GM21737 (cell line): Measurements from ENCODE around the gene CDH1.
A peak's percentile ranks its signal among the peaks of the same experiment; 100 is the strongest.
"Not testable (repeated sequence)": the region's sequence is repeated elsewhere in the genome, so short reads cannot be mapped to it uniquely, and the experiment has no call there.

ENCODE experiments used
- ATAC-seq: cut with Tn5 transposase; IDR thresholded peaks from one replicate; pipeline ENCODE4 v1.9.1; 2021; ENCODE audit warnings: mild to moderate bottlenecking, moderate library complexity; ENCODE audit not compliant: unreplicated experiment

CDH1 gene

DNA sequence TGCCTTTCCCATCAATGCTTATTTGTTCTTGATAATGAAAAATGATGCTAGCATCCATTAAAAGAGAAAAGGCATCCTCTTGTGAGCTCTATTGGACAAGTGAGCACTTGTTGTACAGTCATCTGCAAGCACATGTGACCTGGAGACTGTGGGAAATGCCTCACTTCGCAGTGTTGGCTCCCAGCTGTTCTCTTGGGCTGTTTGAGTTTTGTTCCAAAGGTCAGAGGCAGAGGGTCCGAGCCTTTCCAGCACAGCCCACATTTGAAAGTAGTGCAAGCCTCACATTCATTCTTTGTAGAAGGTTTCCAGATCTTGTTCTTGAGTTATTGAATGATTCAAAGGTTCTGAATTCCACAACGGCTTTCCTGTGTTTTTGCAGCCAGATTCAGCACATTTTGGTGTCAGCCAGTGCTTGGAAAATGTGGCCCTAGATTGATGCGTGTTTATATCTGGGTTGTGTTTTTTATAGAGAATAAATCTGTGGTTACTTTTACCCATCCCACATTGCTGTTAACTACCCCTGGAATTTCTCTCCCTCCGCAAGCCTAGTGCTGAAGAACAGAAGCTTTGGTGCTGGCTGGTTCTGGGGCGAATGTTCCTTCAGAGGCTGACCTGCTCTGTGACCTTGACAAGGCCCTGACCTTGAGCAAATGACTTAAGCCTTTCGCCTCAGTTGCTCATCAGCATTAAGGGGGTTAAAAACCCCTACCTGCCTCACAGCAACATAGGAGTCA is 49.8 kb downstream of the CDH1 start:
- ATAC-seq, result no peak

DNA sequence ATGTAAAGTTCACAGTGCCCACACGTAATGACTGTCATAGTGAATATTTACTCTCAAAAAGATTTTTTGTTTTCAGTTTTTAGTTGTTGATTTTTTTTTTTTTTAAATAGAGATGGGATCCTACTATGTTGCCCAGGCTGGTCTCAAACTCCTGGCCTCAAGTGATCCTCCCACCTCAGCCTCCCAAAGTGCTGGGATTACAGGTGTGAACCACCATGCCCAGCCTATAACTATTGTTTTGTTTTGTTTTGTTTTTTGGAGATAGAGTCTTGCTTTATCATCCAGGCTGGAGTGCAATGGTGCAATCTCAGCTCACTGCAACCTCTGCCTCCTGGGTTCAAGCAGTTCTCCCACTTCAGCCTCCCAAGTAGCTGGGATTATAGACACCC is 50.3 kb downstream of the CDH1 start:
- ATAC-seq, result not testable (repeated sequence)

DNA sequence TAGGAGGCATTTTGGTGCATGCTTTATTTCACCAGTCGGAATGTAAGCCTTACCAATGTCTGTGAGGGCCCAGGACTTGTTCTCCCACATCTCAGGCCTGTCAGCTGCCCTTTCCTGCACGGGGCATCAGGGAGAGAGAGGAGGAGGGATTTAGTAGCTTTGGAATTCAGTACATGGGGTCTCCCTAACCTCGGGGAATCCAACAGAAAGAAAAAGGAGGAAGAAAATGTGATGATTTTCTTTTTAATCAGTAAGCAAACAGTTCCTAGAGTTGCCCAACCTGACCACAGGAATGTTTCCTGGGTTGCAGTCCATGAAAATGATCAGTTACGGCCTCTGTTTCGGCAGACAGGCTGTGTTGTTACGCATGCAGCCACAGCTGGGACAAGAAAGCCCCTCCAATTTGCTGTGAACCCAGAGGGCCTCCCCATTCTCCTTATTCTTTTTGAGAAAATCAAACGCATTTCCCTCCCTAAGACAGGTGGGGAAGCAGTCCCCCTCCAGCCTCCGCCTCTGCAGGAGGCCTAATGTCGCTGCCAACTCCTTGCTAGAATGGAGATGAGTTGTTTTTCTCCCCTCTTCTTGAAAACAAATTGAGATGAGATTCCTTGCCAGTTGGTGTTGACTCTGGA is 53.2 kb downstream of the CDH1 start:
- no peak for ATAC-seq

DNA sequence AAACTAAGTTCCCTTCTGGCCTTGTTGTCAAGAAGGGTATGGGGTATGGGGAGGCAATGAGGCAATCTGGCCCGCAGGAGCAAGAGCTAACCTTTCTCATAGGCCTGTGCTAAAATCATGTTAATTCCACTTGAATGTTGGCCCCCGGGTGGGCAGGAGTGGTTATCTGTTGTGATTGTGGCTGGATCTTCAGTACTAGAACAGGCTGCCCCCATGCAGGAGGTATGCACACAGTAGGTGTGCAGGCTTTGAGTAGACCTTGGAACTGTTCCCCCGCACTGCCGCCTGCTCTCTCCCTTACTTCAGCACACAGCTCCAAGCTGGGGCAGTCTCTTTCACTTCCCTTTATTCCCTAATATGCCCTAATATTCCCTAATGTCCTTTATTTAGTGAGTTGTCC is 53.9 kb downstream of the CDH1 start:
- no peak for ATAC-seq

DNA sequence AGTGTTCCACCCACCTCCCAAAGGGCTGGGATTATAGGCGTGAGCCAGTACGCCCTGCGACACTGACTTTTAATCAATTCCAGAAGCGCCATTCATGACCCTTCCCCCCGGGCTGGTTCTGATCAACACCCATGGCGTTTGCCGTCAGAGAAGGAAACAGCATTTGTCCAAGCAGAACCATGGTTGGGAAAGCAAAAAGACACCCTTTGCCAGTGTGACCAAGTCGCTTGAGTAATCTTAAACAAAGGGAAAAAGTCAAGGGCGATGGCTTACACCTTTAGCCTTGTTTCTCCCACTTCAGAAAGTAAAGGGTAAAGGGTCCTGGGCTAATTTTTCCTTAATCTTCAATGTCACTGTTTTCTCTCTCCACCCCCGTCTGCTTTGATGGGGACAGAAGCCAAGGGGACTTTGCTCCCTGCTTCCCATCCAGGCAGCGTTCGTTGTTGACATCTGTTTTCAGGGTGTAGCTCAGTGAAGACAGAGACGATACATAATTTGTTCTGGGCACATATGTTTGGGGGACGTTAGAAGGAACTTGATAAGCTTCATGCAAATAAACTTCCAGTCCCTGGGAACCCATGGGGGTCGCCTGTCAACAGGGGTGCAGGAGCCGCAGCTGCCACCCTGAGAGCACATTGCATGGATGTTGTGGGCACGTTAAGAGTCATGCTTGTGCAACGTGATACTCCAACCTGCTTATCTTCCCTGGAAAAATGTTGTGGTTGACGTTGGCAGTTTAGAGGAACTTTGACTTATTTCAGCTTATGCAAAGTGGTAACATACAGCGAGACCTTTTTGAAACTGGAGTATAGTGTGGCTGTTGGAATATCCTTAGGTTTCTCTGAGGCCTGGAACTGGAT is 55.6 kb downstream of the CDH1 start:
- ATAC-seq, result no peak

DNA sequence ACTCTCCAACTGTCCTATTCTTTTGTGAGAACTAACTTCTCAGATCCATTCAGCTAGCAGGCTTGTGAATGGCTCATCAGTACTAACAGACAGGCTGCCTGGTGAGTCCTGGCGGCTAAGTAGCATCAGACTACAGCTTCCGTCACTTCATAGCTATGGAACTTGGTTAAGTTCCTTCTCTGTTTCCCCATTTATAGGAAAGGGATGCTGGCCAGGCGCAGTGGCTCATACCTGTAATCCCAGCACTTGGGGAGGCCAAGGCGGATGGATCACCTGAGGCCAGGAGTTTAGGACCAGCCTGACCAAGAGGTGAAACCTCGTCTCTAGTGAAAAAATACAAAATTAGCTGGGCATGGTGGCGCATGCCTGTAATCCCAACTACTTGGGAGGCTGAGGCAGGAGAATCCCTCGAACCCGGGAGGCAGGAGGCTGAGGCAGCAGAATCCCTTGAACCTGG is 56.3 kb downstream of the CDH1 start:
- ATAC-seq, result no peak

DNA sequence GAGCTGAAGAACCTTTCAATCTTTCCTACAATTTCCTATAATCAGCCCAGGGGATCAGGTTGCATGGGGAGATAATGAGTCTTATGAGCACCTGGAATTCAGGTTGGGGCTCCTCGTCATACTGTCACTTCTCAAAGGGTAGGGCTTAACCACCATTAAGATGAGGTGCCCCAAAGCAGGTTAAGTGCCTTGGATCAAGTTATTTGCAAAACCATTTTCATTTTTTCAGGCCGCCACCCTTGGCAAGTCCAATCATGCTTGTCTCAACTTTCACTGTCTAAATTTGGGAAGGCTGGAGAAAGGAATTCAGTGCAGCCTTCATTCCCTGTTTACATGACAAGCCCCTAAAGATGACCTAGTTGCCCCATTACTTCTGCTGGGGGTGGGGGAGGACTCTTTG is 61.3 kb downstream of the CDH1 start:
- ATAC-seq, result no peak

DNA sequence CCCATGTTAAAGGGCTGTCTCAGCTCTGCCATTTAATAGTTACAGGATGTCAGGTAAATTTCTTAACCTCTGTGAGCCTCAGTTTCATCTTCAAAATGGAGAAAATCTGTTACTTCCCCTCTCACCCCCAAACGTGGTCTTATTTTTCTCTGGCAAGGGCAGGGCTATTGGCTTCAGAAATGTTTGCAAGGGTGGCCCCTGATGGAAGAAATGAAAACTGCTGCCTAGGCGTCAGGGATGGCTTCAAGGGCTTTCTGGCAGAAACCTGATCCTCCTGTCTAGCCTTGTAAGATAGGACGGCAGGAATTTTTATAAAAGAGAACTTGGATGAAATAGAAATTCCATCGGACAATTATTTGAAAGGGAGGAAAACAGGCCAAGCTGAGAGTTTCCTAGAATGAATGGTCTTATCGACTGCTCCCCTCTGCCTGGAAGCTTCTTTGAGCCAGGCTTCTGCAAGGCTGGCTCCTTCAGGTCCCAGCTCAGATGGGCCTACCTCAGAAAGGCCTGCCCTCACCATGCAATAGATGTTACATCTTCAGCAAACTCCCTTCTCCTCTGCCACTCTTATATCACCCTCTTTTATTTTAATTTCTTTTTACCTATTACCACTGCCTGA is 63.3 kb downstream of the CDH1 start:
- ATAC-seq, result peak; percentile 83

DNA sequence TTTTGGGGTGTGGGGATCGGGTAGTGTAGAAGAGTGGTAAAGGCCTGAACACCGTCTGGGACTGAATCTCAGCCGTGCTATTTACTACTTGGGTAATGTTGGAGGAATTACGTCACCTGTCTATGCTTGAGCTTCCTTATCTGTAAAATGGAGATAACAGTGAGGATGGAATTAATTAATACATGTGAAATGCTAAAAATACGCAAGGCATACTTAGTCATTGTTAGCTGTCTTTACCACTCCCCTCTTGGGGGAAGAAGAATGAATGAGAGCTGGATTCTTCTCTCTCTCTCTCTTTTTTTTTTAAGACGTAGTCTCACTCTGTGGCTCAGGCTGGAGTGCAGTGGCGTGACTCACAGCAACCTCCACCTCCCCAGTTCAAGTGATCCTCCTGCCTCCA is 65.1 kb downstream of the CDH1 start:
- no peak for ATAC-seq

DNA sequence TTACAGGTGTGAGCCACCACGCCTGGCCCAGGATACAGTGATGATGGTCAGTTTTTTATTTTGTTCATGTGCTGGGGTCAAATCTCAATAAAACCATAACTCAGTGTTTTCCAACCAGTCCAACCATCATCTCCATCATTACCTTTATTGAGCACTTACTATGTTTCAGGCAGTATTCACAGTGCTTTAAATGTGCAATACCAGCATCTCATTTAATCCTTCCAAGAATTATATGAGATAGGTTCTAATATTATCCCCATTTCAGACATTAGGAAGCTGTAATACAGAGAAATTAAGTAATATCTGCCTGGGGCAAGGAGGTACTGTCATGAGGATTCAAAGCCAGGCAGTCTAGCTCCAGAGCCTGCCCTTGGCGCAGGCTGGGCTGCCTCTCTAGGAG is 69.3 kb downstream of the CDH1 start:
- no peak for ATAC-seq

DNA sequence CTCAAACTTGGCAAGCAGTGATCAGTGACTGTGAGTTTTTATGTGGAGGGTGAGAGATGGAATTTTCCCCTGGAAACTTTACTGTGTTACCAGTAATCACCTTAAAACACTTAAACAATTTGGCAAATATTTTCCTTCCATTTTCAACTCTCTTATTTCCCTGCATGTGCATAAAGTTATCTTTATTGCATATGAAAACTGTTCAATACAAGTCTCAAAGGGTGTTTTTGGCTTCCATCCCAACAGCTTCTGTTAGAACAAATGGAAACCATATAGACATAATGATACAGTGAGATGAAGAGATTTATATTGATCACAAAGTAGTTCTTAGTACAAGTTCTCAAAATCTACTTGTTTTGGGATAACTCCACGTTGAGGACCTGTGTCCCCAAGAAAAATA is 69.9 kb downstream of the CDH1 start:
- no peak for ATAC-seq

DNA sequence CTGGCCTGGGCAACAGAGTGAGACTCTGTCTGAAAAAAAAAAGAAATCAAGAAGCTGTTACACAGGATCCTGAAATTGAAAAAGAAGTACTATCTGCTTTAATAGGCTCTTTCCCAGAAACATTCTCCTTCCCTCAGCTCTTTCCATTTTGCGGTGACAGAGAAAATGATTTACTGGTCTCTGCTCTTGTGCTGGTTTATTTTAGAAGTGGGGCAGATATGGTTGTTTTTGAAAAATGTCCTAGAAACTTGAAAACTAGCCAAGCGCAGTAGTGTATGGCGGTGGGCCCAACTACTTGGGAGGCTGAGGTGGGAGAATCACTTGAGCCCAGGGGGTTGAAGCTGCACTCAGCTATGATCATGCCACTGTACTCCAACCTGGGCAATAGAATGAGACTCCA is 77.4 kb downstream of the CDH1 start:
- ATAC-seq, result no peak

DNA sequence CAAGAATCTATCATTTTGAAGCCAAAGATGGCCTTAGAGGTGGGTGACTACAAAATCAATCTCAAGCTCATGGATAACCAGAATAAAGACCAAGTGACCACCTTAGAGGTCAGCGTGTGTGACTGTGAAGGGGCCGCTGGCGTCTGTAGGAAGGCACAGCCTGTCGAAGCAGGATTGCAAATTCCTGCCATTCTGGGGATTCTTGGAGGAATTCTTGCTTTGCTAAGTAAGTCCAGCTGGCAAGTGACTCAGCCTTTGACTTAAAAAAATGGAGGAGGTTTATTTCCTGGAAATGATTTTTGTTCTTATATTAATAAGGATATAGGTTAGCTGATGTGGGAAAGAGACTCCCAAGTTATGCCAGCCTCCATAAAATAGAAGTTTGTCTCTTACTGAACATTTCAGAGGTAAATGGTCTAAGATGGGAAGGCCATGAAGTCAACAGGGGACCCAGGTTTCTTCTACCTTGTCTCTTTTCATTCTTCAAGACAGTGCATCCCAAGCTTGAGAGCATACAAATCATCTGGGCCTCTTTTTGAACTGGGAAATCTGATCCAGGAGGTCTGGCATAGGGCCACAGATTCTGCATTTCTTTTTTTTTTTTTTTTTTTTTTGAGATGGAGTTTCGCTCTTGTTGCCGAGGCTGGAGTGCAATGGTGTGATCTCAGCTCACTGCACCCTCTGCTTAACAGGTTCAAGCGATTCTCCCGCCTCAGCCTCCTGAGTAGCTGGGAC is 86.5 kb downstream of the CDH1 start:
- ATAC-seq, result no peak

DNA sequence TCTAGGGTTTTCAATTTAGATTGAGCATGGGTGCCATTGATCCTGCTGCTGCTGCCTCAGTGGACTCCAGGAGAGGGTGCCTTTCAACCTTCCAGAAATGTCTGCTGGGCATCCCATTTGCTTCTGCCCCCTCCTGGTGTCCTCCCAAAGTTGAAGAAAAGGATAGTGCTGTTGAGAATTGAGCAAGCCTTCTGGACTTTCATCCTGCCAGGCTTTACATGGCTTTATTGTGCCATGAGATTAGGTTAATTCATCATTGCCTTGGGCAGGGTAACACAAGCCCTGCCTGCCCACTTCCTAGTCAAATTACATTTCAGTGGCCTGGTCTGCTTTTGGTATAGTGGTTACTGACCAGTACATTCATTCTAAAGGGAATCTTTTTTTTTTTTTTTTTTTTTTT is 88.3 kb downstream of the CDH1 start:
- ATAC-seq, result no peak

DNA sequence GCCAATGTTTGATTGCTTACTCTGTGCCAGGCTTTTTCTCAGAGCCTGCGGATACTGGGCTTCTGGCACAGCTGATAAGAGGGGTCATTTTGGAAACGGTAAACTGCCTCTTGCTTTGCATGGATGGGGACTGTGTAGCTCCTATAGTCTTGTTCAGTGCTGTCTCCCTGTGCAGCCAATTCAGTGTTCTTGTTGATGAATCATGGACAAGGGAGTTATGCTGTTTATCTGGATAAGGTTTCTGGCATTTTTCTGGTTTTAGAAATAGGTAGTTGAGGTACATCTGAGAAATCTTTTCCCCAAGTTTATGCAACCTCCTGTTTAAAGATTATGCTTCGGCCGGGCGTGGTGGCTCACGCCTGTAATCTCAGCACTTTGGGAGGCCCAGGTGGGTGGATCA is 89.6 kb downstream of the CDH1 start:
- no peak for ATAC-seq

DNA sequence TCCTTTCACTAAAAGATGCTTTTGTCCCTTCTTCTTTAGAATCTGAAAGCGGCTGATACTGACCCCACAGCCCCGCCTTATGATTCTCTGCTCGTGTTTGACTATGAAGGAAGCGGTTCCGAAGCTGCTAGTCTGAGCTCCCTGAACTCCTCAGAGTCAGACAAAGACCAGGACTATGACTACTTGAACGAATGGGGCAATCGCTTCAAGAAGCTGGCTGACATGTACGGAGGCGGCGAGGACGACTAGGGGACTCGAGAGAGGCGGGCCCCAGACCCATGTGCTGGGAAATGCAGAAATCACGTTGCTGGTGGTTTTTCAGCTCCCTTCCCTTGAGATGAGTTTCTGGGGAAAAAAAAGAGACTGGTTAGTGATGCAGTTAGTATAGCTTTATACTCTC is 96.2 kb downstream of the CDH1 start:
- no peak for ATAC-seq

DNA sequence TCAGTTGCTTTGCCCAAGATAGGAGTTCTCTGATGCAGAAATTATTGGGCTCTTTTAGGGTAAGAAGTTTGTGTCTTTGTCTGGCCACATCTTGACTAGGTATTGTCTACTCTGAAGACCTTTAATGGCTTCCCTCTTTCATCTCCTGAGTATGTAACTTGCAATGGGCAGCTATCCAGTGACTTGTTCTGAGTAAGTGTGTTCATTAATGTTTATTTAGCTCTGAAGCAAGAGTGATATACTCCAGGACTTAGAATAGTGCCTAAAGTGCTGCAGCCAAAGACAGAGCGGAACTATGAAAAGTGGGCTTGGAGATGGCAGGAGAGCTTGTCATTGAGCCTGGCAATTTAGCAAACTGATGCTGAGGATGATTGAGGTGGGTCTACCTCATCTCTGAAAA is 97.5 kb downstream of the CDH1 start:
- no peak for ATAC-seq

DNA sequence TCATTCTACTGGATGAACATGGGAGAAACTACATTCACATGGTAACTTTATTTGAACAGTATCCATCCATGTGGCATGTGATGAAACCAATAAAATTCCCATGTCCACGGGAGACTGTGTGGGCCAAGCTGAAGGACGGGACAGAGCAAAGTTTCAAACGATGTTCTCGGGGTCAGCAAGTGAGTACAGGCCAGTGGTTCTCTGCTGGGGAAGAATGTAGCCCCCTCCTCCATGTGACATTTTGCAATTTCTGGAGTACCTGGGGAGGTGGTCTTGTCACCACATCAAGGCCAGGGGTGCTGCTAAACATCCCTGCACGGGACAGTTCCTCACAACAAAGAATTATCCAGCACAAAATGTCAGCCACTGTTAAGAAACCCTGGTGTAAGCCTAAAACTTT is 98.9 kb downstream of the CDH1 start:
- ATAC-seq, result no peak

DNA sequence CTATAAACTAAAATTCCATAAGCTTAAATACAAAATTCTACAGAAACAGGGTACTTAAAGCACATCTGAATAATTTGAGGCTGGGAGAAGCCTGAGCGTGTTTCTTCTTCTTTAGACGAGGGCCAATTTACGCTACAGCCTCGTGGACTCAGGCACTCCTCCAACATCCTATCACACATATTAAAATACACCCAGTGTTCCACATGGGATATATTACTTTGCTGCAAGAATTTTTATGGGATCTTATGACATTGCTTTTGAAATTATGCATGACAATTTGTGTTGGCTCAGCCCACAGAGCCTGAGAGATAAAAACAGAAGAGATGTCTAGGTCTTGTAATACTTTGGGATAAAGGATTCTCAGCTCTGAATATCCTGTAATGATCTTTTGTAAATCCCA is 102.7 kb downstream of the CDH1 start:
- no peak for ATAC-seq

DNA sequence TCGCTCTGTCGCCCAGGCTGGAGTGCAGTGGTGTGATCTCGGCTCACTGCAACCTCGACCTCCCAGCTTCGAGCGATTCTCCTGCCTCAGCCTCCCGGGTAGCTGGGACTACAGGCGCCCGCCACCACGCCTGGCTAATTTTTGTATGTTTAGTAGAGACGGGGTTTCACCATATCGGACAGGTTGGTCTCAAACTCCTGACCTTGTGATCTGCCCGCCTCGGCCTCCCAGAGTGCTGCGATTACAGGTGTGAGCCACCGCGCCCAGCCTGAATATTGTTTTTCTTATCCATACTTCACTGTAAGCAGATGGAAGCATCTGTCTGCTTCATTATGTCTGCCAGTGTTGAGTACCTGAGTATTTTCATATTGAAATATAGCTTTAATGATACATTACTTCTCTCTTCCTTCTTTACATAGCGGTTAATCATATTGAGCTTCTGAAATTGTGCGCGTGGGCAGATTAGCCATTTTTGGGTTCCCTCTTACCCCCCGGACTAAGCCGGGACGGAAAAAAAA is 105.9 kb downstream of the CDH1 start:
- ATAC-seq, result not testable (repeated sequence)
